Measurements from ENCODE around the gene TRPV2.

The TRPV2 gene

GRCh38 chr17:16459855-16460550 is 44.6 kb downstream of the TRPV2 start:
- no peak for DNase-seq

DNA sequence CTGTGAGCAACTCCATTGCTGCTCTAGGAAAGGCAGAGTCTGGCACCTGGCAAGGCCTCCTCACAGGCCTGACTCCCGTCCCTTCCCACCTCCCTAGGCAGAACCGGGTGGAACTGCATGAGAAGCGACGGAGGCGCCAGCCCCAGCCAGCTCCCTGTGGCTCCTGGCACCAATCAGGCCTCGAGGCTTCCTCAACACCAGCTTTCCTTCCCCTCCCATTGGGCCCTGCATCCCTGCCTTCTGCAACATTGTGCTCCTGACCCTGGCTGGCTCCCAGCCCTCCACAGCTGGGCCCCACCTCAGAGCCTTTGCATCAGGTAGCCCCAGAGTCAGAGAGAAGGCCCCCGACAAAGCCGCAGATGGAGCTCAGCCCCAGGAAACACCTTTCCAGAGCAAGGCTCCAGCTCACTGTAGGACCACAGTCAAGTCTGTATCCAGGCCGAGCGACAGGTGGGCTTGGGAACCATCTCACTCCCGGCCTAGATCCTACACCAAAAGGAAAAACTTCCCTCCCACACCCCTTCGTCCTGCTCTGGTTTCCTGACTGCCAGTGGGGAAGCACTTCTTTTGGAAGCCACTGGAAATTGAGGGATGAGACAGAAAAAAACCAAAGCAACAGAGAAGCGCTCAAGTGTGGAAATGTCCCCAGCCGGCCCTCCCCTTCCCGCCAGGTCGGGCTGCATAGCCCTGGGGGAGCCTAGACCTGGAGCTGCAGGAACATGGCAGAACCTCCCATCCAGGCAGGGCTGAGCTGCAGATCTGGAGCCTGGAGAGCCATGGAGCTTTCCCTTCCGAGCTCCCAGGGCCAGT is 45.6 kb downstream of the TRPV2 start:
- DNase-seq: no peak

GRCh38 chr17:16461606-16461866 is 46.2 kb downstream of the TRPV2 start:
- DNase-seq: no peak

- DNase-seq: no peak
These were observed 46.9 kb downstream of the TRPV2 start for GRCh38 chr17:16462070-16462864.

DNA sequence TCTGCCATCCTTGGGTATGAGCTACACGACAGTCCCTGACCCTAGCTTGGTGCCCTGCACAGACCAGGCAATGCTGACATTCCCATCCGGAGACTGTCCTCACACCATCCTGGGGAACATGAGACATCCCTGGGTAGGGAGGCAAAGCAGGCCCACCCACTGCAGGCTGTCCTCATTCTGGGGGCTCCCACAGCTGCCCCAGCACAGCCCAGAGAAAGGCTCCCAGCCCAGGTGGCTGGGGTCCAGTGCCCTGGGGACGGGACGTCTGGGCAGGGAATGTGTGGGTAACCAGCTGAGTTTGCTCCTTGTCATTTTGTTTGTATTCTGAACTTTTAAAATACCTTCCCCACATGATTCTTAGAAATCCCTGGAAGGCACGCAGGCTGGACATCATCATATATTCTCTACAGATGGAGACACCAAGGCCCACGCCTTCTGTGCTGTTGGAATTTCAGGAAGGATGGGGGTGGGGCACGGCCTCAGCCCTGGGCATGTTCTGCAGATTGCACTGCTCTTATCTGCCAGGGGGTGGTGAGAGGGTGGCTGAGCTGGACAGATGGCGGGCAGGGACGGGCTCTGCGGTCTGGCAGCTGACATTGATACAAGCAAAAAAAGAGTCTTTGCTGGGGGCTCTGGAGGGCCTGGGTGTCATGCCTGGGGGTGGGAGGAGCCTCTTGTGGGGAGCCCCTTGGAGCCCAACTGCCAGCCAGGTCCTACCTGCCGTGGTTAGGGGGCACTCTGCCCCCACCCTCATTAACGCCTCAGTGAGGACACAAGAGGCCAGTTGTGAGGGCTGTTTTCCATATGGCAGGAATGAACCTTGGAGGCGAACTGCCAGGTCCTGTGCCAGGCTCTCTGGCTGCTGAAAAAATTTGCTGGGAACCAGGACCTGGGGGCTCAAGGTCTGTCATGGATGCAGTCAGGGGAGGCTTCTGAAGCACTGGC is 48.3 kb downstream of the TRPV2 start:
- DNase-seq: peak; percentile 45

GRCh38 chr17:16464303-16465051 is 49.1 kb downstream of the TRPV2 start:
- no peak for DNase-seq

- no peak for DNase-seq
These were observed 49.6 kb downstream of the TRPV2 start for GRCh38 chr17:16465052-16465312.

GRCh38 chr17:16465861-16466338 is 50.5 kb downstream of the TRPV2 start:
- DNase-seq: no peak

GRCh38 chr17:16466407-16466806 is 51.0 kb downstream of the TRPV2 start:
- DNase-seq: no peak

DNA sequence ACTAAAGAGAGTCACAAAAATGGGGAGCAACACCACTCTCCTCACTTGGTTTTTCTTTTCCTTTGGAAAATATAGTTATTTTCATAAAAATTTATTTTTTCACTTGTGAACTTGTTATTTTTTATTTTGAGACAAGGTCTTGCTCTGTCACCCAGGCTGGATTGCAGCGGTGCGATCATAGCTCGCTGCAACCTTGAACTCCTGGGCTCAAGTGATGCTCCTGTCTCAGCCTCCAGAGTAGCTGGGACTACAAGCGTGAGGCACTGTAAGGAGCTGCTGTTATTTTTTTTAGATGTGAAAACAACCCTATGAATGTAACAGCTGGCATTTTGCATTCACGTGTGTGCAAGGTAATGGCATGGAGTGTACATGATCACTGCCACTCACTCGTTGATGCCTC is 51.7 kb downstream of the TRPV2 start:
- DNase-seq: no peak

DNA sequence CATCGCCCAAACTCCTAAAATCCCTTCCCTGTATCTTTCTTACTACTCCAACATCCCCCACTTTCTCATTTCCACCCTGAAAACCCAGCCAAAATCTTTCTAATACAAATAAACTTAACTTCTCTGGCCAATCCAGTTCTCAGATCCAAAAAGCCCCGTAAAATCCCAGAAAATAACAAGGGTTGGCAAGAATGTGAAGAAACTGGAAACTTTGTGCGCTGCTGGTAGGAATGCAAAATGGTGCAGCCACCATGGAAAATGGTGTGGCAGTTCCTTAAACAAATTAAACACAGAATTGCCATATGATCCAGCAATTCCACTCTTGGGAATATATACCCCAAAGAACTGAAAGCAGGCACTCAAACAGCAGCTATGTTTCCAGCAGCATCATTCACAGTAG is 52.5 kb downstream of the TRPV2 start:
- DNase-seq: no peak

- DNase-seq: no peak
These were observed 53.1 kb downstream of the TRPV2 start for GRCh38 chr17:16468428-16468992.

GRCh38 chr17:16470265-16470664 is 54.9 kb downstream of the TRPV2 start:
- no peak for DNase-seq

DNA sequence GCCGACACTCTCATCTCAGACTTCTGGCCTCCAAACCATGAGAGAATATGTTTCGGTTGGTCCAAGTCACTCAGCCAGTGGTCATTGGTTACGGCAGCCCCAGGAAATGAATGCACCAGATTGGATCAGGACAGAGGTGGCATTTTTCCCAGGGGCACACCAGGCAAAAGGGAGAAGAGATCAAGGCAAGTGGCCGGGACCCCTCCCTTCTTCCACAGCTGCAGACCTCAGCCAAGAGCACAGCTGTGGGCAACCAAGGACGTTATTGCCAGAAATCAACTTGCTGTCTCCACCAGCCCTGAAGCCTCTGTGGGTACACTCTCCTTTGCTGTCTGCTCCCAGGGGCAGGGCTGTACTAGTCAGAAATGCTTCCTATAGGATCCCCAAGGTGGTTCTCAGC is 55.9 kb downstream of the TRPV2 start:
- DNase-seq: no peak

- DNase-seq: no peak
These were observed 57.2 kb downstream of the TRPV2 start for GRCh38 chr17:16472539-16472938.

DNA sequence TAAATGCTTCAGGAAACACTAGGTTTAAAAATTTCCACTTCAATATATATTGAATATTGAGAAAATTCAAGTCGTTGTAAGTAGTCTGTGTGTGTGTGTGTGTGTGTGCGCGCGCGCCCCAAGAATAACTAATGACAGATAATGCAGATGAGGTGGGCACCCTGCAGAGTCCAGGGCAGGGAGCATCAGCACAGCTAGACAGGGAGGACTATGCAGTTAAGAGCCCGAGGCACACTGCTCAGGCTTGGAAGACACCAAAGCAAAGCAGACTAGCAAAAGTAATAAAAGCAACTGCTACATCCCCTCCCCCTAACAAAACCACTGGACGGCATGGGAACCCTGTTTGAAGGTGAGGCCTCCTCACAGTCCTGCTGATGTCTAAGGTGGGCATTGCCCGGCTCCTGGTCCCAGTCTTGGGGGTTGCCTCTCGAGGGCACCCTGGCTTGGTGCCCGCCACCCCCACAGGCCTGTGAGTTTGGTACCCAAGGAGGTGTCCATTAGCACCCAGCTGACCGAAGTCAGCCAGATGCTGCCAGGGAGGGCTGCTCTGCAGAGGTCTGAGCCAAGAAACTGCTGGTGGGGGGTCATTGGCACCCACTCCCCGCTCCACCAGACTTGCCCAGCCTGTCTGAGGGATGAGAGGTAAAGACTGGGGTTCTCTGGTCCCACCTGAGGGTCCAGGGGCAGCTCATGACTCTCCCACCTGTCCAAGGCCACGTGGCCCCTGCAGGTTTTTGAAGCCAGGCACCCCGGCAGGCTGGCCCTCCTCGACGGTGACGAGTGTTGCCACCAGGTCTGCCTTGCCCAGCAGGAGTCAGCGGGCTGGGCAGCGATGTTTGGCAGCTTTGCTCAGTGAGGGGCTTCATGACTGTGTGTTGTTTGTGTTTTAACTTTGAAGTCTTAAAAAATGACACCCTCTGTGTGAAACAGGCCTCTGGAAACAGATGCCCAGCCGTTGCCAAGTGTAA is 58.0 kb downstream of the TRPV2 start:
- DNase-seq: no peak

- DNase-seq: no peak
These were observed 58.8 kb downstream of the TRPV2 start for GRCh38 chr17:16474012-16474725.

DNA sequence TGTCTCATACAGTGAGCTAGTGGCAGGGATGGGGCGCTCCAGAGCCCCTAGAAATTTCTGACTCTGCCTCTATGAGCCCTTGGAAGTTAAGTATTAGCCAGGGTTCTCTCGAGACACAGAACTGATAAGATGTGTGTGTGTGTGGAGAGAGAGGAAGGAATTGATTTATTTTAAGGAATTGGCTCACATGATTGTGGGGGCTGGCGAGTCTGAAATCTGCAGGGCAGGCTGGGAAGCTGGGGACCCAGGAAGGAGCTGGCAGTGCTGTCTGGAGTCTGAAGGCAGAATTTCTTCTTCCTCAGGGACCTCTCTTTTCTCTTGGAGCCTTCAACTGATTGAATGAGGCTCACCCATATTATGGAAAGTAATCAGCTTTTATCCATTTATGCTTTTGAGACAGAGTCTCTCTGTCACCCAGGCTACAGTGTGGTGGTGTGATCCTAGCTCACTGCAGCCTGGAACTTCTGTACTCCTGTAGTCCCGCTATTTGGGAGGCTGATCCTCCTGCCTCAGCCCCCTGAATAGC is 59.9 kb downstream of the TRPV2 start:
- no peak for DNase-seq

DNA sequence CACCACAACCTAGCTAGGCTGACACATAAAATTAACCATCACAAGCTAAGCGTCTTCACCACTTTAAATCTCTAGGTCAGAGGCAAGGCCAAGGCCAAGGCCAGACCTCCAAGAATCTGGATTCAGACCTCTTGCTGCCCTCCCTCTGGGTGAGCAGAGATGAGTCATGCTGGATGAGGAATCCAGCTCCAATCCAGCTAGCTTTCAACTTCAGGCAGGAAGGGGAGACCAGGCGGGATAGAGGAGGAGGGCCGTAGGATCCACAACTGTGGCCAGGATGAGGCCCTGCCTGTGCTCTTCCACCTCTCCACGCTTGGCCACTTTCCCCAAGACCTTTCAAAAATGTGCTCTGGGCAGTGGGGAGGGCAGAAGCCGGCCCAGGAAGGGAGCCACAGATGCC is 61.9 kb downstream of the TRPV2 start:
- no peak for DNase-seq

DNA sequence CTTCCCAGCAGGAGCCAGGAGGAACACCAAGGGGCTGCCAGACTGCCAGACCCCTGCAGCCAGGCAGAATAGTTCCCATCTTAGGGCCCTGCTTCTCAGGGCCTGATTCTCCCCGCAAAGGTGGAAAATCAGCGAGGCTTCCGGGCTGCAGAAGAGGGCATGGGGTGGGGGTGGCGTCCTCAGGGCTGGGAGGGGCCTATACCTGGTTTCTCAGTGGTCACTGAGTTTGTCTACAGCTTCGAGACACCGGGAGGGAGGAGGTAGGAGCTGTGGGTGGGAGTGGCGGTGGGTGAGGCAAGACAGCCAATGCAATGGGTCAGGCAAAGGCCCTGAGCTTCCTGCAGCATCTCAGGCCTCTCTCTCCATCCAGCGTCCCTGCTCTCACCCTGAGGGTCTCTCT is 62.3 kb downstream of the TRPV2 start:
- DNase-seq: no peak
